ENCODE results near the gene GNA15.

GNA15 gene

DNA sequence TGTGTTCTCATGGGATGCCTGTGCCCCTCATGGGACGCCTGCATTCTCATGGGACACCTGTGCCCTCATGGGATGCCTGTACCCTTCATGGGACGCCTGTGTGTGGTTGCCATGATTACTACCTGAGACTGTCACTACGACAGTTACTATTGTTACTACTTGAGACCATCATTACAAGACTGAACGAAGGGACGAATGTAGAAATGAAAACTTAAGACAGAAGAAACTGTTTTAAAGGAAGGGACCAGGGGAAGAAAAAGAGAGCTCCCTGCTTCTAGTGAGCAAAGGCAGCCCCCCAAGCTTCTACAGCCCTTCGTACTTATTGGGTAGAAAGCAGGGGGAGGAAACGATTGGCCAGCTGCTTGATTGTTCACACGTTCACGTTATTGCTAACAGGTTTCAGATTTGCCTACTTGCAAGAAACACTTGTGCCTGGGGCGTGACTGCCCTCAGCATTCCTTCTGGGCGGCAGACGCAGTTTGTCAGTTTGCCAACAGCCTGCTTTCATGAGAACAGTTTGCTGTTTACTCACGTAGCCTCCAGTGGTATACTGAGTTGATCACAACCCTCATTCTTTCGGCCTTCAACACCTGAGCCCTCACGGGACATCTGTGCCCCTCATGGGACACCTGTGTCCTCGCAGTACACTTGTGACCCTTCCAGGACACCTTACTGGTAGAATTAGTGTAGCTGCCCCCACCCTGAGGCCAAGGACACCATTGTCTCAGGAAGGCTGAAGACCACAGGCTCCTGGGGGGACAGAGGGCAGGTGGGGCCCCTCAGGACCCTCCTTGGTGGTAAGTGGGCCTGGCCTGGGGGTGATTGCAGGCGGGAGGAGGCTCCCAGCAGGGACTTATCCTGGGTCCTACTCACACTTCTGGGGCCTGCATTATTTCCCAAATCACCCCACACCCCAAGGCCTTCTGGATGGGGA lies 40.2 kb downstream of the GNA15 start:
- DNase-seq (ENCODE audit: low read depth, low spot score), result no peak

DNA sequence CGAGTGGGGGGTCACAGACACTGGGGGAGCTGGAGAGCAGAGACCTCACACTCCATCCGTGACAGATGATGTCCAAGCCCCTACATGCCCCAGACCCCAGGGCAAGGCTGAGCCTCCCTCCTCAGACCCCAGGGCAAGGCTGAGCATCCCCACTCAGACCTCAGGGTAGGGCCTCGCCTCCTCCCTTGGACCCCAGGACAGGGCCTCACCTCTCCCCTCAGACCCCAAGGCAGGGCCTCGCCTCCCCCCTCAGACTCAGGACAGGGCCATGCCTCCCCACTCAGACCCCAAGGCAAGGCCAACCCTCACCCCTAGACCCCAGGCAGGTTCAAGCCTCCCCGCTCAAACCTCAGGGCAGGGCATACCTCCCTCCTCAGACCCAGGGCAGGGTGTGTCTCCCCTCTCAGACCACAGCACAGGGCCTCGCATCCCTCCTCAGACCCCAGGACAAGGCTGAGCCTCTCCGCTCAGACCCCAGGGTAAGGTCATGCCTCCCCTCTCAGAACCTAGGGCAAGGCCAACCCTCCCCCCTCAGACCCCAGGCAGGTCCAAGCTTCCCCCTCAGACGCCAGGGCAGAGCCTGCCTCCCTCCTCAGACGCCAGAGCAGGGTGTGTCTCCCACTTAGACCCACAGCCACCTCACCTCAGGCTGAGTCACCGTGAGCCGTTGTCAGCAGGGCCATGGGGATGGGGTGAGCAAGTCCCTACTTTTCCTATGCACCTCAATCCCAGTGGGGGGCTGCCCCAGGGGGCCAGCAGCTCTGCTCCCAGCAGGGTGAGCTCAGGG lies 41.1 kb downstream of the GNA15 start:
- DNase-seq (ENCODE audit: low read depth, low spot score), result no peak

DNA sequence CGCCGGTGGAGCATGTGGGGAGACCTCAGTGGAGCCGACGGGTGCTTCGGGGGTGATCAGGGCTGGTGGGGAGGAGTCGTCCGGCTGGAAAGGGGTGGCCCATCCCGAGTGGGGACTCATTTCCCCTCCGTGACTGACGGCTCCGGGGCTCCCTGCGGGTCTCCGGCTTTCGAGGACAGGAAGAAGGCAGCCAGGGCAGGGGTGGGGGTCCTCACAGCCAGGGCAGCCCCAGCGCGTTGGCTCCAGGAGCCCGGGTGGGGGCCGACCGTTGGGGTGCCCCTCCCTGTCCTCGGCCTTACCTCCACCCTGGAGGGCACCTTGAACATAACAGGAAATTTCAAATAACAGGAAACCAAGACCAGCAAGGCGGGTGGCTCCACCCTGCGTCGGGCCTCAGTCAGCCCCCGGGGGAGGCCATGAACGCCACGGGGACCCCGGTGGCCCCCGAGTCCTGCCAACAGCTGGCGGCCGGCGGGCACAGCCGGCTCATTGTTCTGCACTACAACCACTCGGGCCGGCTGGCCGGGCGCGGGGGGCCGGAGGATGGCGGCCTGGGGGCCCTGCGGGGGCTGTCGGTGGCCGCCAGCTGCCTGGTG lies 42.6 kb downstream of the GNA15 start, which contains the start of gene S1PR4:
Gene S1PR4 (plus strand): TSS at position 393 of the 596 bp plus-strand sequence. CDS start 24 bp downstream, at position 417.
- DNase-seq (ENCODE audit: low read depth, low spot score), result no peak

DNA sequence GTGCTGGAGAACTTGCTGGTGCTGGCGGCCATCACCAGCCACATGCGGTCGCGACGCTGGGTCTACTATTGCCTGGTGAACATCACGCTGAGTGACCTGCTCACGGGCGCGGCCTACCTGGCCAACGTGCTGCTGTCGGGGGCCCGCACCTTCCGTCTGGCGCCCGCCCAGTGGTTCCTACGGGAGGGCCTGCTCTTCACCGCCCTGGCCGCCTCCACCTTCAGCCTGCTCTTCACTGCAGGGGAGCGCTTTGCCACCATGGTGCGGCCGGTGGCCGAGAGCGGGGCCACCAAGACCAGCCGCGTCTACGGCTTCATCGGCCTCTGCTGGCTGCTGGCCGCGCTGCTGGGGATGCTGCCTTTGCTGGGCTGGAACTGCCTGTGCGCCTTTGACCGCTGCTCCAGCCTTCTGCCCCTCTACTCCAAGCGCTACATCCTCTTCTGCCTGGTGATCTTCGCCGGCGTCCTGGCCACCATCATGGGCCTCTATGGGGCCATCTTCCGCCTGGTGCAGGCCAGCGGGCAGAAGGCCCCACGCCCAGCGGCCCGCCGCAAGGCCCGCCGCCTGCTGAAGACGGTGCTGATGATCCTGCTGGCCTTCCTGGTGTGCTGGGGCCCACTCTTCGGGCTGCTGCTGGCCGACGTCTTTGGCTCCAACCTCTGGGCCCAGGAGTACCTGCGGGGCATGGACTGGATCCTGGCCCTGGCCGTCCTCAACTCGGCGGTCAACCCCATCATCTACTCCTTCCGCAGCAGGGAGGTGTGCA lies 43.3 kb downstream of the GNA15 start:
- no peak for DNase-seq (ENCODE audit: low read depth, low spot score)

DNA sequence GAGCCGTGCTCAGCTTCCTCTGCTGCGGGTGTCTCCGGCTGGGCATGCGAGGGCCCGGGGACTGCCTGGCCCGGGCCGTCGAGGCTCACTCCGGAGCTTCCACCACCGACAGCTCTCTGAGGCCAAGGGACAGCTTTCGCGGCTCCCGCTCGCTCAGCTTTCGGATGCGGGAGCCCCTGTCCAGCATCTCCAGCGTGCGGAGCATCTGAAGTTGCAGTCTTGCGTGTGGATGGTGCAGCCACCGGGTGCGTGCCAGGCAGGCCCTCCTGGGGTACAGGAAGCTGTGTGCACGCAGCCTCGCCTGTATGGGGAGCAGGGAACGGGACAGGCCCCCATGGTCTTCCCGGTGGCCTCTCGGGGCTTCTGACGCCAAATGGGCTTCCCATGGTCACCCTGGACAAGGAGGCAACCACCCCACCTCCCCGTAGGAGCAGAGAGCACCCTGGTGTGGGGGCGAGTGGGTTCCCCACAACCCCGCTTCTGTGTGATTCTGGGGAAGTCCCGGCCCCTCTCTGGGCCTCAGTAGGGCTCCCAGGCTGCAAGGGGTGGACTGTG lies 44.0 kb downstream of the GNA15 start:
- DNase-seq (ENCODE audit: low read depth, low spot score), result no peak

DNA sequence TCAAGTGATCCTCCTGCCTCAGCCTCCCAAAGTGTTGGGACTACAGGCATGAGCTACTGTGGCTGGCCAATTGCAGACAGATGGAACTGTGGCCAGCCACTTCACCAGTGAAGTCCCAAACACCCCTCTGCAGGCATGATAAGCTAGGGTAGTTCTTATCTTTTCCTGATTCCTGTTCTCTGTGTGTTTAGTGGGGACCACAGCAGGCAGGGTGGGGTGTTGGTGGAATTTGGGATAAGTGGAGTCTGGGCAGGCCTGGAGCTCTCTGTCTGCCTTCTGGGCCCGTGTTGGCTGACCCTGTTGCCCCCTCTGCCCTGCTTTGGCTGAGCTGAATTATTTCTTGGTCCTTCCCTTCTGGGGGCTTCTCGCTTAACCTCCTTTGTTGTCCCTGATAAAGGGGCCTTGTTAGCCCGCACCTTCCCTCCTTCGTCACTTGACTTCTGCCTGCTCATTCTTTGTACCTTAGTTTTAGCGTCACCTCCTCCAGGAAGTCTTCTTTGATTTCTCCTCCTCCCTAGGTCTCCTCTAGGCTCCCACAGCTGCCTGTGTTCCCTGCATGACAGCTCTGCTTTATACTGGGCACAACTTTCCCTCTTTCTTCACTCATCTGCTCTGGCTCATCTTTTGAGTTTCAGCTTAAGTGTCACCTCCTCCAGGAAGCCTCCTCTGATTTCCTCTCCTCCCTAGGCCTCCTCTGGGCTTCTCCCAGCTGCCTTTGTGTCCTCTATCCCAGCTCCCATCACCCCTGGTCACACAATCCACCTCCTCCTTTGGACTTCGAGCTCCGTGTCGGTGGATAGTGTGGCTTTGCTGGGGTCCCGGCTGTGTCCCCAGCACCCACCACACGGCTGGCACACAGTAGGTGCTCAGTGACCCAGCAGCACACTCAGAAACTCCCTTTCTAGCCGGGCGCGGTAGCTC lies 48.1 kb downstream of the GNA15 start:
- no peak for DNase-seq (ENCODE audit: low read depth, low spot score)

DNA sequence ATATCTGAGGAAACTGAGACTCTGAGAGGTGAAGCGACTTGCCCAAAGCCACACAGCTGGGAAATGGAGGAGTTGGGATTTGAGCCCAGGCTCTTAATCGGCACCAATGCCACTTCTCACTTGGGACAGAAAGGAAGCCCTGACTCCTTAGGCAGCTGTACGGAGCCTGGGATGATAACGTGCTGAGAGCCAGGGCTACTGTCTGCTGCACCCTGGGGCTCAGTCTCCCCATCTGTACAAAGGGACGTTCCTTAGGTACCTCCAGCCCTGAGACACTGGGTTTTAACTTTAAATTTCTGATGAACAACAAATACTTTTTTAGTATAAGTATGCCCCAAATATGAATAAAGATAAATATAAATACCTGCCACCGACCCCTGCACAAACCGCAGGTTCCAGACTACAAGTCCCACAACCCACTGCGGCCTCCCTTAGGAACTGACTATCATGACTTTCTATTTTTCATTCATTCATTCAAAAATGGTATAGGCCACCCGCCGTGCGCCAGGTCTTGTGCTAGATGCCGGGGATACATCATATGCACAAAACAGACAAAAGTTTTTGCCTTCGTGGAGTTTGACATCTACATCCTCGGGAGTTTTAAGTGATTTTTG lies 49.1 kb downstream of the GNA15 start:
- DNase-seq (ENCODE audit: low read depth, low spot score), result no peak

DNA sequence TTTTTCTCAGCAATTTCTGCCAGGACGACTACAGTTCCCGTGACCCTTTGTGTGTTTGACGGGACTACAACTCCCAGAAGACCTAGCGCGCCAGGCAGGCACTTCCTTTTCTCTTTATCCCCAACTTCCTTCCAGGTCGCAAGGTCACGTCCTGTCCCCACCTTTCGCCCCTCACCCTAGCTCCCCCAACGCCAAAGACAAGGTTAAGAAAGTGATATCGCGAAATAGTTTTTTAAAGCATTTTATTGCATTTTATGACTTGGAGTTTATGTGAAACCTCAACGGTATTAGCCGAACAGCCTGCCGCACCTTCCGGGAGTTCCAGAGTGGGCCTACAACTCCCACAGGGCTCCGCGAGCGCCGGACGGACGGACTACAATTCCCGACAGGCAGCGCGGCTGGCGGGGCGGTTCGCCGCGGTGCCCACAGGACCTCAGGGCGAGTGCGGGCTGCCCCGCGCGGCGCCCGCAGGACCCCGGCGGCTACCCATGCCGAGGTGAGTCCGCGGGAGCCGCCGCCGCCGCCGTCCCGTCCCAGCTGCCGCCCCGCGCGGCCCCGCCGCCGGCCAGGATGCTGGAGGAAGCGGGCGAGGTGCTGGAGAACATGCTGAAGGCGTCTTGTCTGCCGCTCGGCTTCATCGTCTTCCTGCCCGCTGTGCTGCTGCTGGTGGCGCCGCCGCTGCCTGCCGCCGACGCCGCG lies 49.8 kb downstream of the GNA15 start, which contains the start of gene NCLN:
Gene NCLN (plus strand): TSS at position 470 of the 699 bp plus-strand sequence. CDS start 101 bp downstream, at position 571.
- peak; percentile 87 for DNase-seq (ENCODE audit: low read depth, low spot score)

DNA sequence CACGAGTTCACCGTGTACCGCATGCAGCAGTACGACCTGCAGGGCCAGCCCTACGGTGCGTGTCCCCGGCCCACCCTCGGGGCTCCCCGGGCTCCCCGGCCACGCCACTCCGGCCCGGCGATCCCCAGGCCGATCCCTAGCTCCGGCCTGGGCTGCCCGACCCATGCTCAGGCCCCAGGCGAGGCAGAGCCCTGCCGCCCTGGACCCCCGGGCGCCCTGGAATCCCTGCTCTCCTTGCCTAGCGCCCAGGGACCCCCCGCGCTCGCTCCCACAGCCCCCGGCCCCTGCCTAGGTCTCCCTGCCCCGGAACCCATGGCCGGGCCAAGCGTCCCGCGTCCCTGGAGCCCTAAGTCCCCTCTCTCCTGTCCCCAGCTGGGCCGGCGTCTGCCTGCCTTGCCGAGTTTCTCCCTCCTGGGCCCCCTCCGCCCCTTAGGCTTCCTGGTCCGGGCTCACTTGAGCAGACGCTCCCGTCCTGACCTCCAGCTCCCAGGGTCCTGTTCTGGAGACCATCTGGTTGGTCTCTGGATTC lies 50.4 kb downstream of the GNA15 start:
- DNase-seq (ENCODE audit: low read depth, low spot score), result no peak

DNA sequence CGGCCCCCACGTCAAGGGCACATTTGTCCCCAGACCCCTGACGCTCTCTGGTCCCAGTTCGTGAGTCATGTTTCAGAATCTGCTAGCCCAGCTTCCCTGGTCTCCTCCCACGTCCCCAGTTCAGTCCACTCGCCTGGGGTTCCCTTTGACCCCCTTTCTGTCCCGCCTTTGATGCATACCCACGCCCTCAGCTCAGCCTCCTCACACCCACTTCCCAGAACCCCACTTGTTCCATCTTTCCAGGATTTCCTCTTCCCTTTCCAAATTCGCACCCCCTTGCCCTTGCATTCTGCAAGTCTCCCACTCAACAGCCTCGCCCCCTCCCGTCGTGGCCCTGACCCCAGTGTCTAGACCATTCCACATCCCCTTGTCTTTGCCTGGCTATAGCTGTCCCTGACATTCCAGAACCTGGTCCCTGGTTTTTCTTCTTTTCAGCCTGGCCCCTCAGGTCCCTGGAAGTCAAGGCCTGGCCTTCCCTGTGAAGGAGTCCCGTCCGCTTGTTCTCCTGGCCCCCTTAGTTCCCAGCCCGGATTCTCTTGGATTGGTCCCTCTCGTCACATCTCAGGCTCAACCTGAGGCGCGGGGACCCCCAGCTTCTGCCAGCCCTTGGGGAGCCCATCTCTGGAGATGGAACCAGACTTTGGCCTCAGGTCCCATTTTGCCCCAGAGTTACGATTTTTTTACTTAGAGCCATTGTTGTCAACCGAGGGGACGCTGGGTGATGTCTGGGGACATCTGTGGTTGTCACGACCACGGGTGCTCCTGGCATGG lies 51.2 kb downstream of the GNA15 start:
- no peak for DNase-seq (ENCODE audit: low read depth, low spot score)

DNA sequence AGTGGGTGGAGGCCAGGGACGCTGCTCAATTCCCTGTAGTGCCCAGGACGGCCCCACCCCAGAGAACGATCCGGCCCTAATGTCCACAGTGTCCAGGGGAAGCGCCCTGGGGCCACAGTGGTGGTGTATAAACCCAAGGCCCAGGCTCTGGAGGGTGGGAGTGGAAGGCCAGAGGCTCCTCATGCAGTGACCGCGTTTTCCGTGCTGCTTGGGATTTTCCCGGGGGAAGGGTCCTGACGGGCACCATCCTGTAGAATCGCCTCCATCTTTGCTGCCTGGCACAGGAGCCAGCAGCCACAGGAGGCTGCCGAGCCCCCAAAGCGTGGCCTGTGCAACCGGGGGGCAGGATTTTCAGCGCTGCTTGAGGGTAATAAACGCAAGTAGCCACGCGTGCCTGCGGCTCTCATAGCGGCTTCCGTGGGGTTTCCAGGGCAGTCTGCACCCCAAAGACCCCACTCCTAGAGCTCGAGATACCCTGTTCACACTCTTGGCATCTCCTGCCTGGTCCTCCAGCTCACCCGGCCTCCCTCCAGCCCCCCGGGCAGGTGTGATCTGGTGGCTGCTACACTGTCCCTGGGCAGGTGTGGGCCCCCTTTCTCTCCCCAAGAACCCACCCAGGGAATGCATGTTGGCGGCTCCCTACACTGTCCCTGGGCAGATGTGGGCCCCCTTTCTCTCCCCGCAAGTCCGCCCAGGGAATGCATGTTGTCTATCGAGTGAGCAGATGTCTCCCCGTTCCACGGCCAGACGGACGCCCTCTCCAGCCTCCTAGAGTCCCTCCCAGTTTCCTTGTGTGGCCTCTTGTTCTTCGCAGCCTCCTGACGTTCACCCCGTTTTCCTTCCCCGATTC lies 52.1 kb downstream of the GNA15 start:
- no peak for DNase-seq (ENCODE audit: low read depth, low spot score)

DNA sequence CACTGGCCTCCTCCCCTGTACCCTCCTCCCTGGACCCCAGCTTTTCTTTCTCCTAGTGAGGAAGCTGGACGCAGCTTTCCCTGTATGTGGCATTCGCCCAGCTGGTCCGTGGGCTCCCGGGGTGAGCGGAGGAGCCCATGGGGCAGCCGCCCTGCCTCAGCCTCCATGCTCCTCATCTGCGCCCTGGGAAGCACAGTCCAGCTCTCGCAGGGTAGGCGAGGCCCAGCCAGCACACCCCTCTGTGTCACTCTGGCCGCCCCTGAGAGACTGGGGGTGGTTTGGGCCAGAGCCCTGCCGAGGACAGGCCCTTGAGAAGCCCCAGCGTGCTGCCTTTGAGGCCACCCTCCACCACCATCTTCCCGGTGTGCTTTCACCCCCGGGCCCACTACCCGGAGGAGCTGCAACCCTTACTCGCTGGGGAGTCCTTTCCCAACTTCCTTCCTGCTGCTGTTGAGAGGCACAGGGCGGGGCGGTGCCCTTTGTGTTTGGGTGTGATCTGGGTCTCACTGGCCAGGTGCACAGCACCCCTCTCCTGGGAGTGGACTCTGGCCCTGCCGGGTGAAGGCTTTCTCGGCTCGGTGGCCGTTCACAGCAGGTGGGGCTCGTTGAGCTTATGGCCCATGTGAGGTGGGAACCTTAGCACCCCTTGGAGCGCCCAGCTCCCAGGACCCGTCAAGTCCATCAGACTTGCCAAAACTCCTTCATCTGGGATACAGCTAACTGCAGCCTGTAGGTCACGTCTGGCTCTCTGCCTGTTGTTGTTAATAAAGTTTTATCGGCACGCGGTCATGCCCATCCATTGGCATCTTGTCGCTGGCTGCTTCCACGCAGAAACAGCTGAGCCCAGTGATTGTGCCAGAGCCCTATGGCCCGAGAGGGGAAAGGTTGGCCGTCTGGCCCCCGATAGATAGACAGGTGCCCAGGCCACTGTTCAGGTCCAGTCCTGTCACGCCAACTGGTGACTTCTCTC lies 53.1 kb downstream of the GNA15 start:
- no peak for DNase-seq (ENCODE audit: low read depth, low spot score)

DNA sequence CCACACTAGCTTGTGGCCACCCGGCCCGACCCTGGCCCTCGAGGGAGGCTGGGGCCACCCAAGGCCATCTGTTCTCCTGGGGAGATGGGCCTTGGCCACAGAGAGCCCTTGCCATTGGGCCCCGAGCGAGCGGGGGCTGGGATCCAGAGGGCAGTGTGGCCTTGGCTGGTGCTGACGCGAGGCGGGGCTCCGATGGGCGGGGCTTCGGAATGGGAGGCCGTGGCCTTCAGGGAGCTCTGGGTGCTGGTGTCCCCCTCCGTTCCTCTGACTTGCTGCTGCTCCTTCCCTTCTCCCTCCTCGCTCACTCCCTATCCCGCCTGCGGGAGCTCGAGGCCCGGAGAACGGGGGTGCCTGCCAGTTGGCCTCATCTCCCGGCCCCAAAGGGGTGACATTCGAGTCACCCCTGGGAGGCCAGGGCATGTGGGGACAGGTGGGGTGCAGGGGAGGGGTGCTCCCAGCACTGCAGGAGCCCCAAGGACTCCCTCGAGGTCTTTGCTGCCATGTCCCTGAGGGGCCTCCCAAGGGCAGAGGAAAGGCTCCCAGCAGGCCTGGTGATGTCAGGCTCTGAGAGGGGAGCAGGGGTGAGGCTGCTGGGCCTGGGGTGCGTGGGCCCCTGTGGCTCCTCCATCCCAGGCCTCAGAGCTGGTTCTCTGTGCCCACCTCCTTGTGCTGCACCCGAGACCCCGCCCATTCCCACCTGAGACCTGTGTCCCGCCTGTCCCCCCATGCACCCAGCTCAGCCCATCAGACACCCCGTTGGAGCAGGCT lies 54.1 kb downstream of the GNA15 start:
- no peak for DNase-seq (ENCODE audit: low read depth, low spot score)

DNA sequence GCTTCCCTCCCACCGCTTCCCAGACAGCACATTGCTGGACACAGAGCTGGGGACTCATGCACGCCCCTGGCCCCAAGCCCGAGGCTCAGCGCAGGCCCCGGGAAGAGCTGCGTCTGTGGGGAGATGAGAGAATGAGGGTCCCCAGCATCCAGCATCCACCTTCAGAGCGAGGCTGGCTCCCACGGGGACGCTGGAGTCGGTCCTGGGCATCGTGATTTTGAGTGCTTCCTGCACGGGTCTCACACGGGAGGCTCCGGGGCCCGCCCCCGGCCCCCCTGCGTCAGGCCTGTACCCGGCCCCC lies 54.6 kb downstream of the GNA15 start:
- DNase-seq (ENCODE audit: low read depth, low spot score), result no peak

Measured in smooth muscle cell of the brain vasculature (primary cell).